Nephron progenitor cell (in vitro differentiated cells): ENCODE measurements around the gene DGKD.

ENCODE experiments used
- DNase-seq: peaks from one replicate; pipeline ENCODE4 v3.0.0; 2021
- H3K27ac Mint-ChIP-seq: 2 replicates; pipeline ENCODE4 v1.8.0; 2021; ENCODE audit warnings: mild to moderate bottlenecking, moderate library complexity, mixed read lengths
- H3K27me3 Mint-ChIP-seq: 2 replicates; pipeline ENCODE4 v1.8.0; 2021; ENCODE audit warnings: mild to moderate bottlenecking, low read depth, mixed read lengths; ENCODE audit not compliant: poor library complexity
- H3K36me3 Mint-ChIP-seq: 2 replicates; pipeline ENCODE4 v1.8.0; 2021; ENCODE audit warnings: low read depth, mixed read lengths
- H3K4me1 Mint-ChIP-seq: 2 replicates; pipeline ENCODE4 v1.8.0; 2021; ENCODE audit warnings: mixed read lengths
- H3K4me3 Mint-ChIP-seq: 2 replicates; pipeline ENCODE4 v1.8.0; 2021; ENCODE audit warnings: mild to moderate bottlenecking, moderate library complexity, mixed read lengths
- H3K9me3 Mint-ChIP-seq: 2 replicates; pipeline ENCODE4 v1.8.0; 2021; ENCODE audit warnings: mild to moderate bottlenecking, moderate library complexity, mixed read lengths
- TF ChIP-seq, protein P1 (sequence below): fragments of 200-600 bp; sonication (generic); IDR thresholded peaks from 2 replicates; pipeline ENCODE4 v1.5.0; 2021; ENCODE audit warnings: antibody characterized with exemption

Gene DGKD, protein sequence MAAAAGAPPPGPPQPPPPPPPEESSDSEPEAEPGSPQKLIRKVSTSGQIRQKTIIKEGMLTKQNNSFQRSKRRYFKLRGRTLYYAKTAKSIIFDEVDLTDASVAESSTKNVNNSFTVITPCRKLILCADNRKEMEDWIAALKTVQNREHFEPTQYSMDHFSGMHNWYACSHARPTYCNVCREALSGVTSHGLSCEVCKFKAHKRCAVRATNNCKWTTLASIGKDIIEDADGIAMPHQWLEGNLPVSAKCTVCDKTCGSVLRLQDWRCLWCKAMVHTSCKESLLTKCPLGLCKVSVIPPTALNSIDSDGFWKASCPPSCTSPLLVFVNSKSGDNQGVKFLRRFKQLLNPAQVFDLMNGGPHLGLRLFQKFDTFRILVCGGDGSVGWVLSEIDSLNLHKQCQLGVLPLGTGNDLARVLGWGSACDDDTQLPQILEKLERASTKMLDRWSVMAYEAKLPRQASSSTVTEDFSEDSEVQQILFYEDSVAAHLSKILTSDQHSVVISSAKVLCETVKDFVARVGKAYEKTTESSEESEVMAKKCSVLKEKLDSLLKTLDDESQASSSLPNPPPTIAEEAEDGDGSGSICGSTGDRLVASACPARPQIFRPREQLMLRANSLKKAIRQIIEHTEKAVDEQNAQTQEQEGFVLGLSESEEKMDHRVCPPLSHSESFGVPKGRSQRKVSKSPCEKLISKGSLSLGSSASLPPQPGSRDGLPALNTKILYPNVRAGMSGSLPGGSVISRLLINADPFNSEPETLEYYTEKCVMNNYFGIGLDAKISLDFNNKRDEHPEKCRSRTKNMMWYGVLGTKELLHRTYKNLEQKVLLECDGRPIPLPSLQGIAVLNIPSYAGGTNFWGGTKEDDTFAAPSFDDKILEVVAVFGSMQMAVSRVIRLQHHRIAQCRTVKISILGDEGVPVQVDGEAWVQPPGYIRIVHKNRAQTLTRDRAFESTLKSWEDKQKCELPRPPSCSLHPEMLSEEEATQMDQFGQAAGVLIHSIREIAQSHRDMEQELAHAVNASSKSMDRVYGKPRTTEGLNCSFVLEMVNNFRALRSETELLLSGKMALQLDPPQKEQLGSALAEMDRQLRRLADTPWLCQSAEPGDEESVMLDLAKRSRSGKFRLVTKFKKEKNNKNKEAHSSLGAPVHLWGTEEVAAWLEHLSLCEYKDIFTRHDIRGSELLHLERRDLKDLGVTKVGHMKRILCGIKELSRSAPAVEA

DNA sequence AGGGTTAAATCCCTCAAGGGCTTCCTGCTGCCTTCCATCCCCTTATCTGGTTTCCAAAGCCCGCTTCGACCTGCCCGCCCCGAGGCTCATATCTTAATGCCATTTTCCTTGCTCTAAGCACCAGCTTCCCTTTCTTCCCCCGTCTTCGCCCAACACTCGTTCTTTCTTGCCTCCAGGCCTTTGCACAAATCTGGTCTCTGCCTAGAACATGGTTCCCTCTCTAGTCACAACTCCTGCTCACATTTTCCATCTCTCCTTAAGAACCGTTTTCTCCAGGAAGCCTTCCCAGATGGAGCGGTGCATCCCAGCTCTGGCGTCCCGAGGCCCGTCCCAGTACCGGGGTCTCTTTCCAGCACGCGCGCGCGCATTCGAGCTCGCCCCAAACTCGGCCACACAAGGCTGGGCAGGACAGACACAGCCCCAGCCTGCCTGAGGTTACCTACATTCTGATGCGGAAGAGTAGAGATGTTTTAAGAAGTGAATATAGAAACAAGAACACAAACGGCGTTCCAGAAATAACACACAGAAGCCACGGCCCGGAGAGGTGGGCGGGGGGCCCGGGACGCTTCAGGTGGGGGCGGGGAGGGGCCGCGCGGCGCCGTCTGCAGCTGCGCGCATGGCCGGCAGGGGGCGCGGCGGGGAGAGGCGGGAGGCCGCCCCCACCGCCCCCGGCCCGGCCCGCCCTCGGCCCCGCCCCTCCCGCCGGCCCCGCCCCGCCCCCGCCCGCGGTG lies at the start of gene DGKD:
TSS of gene DGKD (plus strand) at position 726 of the 731 bp plus-strand sequence. CDS start 25 bp downstream, outside the sequence.
- Mint-ChIP-seq H3K4me3 (peak within 1 kb of the TSS; percentile 87), H3K27ac (no peak within 1 kb of the TSS), H3K27me3 (peaks cover 11% of the 10 kb centered on the region), H3K9me3 (peaks cover 8% of the 10 kb centered on the region), H3K36me3 (peaks cover 12% of the 10 kb centered on the region), H3K4me1 (peaks cover 77% of the 10 kb centered on the region)
- TF ChIP-seq, protein P1, sequence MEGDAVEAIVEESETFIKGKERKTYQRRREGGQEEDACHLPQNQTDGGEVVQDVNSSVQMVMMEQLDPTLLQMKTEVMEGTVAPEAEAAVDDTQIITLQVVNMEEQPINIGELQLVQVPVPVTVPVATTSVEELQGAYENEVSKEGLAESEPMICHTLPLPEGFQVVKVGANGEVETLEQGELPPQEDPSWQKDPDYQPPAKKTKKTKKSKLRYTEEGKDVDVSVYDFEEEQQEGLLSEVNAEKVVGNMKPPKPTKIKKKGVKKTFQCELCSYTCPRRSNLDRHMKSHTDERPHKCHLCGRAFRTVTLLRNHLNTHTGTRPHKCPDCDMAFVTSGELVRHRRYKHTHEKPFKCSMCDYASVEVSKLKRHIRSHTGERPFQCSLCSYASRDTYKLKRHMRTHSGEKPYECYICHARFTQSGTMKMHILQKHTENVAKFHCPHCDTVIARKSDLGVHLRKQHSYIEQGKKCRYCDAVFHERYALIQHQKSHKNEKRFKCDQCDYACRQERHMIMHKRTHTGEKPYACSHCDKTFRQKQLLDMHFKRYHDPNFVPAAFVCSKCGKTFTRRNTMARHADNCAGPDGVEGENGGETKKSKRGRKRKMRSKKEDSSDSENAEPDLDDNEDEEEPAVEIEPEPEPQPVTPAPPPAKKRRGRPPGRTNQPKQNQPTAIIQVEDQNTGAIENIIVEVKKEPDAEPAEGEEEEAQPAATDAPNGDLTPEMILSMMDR = no peak
- peak; percentile 80 for DNase-seq

DNA sequence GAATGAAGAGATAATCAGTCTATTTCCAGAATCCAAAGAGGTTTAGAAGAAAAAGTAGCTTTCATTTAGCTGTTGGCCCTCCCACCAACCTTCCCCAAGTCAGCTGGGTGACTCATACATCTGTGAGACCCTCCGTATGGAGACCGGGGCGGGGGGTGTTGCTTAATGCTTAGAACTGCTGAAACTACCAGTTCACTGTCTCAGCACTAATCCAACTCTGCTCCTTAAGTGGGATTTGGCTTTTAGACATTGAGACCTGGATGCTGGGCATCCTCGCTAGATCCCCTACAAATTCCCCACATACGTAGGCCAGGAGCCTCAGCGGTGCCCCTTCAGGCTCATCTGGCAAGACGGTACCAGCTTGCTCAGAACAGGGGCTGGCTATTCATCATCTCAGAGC lies 46.7 kb upstream of the DGKD start, which contains the start of gene SAG:
TSS of gene SAG (plus strand) at position 252 of the 400 bp plus-strand sequence. CDS start 1,374 bp downstream, outside the sequence.
- TF ChIP-seq, protein P1 = no peak
- H3K27ac Mint-ChIP-seq = no peak within 1 kb of the TSS
- peaks cover 12% of the 10 kb centered on the region for H3K4me1 Mint-ChIP-seq
- DNase-seq = no peak
- no peak within 1 kb of the TSS for H3K4me3 Mint-ChIP-seq
- H3K27me3 Mint-ChIP-seq = peaks cover 9% of the 10 kb centered on the region
- no peaks in the 10 kb centered on the region for H3K9me3 Mint-ChIP-seq
- no peaks in the 10 kb centered on the region for H3K36me3 Mint-ChIP-seq

DNA sequence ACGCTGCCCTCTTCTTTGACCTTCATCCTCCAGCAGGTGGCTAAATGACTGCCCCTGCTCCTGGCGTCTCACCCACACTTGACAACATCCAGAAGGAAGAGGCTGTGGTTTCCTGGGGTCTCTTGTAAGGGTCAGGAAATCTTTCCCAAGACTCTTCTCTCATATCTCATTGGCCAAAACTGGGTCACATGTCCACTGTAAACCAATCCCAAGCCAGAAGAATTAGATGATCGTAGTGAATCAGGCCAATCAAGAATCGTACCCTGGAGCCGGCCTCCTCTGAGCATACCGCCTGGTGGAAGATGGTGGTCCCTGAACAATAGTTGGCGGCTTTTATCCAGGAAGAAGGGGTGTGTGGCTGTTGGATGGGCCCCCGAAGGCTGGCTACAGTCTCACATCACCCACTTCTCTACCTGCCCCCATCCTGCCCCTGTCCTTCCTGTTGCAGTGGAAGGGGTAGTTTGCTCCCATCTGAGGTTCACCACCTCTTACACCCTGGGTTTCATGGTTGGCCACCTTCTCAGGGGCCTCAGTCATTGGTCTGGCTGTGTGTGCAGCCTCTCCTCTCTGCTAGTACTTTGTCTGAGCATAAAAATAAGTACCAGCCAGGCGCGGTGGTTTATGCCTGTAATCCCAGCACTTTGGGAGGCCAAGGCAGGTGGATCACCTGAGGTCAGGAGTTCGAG lies 42.9 kb upstream of the DGKD start:
- DNase-seq = no peak
- H3K4me1 Mint-ChIP-seq = peaks cover 18% of the 10 kb centered on the region
- no peaks in the 10 kb centered on the region for H3K36me3 Mint-ChIP-seq
- peaks cover 9% of the 10 kb centered on the region for H3K27me3 Mint-ChIP-seq
- TF ChIP-seq, protein P1 = no peak
- H3K9me3 Mint-ChIP-seq = no peaks in the 10 kb centered on the region
- peak overlapping the region; percentile 86 for H3K27ac Mint-ChIP-seq
- no peak overlapping the region for H3K4me3 Mint-ChIP-seq

DNA sequence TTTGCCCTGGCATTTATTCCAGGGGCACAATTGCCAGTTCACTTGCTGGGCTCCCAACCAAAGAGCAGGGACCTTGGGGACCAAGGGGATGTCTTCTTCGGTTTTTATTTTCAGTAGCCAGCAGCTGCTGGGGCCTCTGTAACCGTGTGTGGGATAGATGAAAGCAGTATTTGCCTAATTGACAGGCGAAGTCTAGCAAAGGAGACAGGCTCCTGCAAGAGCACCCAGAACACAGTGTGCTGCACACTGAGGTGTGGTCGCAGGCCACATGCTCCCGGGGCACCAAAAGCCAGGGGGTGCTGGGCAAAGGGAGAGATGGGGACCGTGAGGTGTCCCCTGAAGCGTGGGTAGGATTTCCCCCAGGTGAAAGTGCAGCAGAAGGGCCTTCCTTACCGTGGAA lies 41.4 kb upstream of the DGKD start:
- TF ChIP-seq, protein P1 = no peak
- no peaks in the 10 kb centered on the region for H3K36me3 Mint-ChIP-seq
- no peak overlapping the region for H3K27ac Mint-ChIP-seq
- DNase-seq = no peak
- H3K9me3 Mint-ChIP-seq = no peaks in the 10 kb centered on the region
- H3K4me1 Mint-ChIP-seq = peaks cover 8% of the 10 kb centered on the region
- H3K4me3 Mint-ChIP-seq = no peak overlapping the region
- peaks cover 9% of the 10 kb centered on the region for H3K27me3 Mint-ChIP-seq
